H1 (cell line): ENCODE data around the gene CBLC. TPM values are rescaled to one million over a fixed set of nuclear protein-coding genes. Genes with fewer than 3 reads are reported as not detected.

Source experiments
- CTCF ChIA-PET: fragments of 300-600 bp; sonication (Branson Sonifier 250); formaldehyde crosslinking; loops from one replicate; lab custom pipeline; 2021; ENCODE audit not compliant: partially characterized antibody; lab: Charles Lee
- POLR2A ChIA-PET: fragments of 300-600 bp; sonication (Branson Sonifier 250); formaldehyde crosslinking; loops from one replicate; lab custom pipeline; 2021; ENCODE audit warnings: inconsistent platforms; ENCODE audit not compliant: partially characterized antibody; lab: Charles Lee
- DNase-seq, 2 experiments: peaks; one replicate each; pipeline versions ENCODE4 v3.0.0 to v3.0.0-alpha.2; 2010 to 2022; ENCODE audit warnings: low spot score in 2 of 2, low read depth in 1 of 2, mixed read lengths in 1 of 2
- FAIRE-seq: peaks from 2 replicates; lab custom pipeline; 2011; peaks lifted over from hg19 to GRCh38; lab: Jason Lieb, UNC
- H2AFZ ChIP-seq: 2 replicates; pipeline ENCODE4 v1.8.1; 2012; ENCODE audit warnings: low read length, inconsistent platforms
- H2AK5ac ChIP-seq: 2 replicates; pipeline ENCODE4 v1.6.1; 2013; ENCODE audit warnings: low read depth, low read length
- H2BK120ac ChIP-seq: replicated peaks from 2 replicates; pipeline ENCODE3; 2013; ENCODE audit warnings: low read depth, low read length, inconsistent platforms
- H2BK12ac ChIP-seq: 2 replicates; pipeline ENCODE4 v1.6.1; 2013; ENCODE audit warnings: low read depth, low read length
- H2BK15ac ChIP-seq: 2 replicates; pipeline ENCODE4 v1.6.1; 2013; ENCODE audit warnings: low read length
- H2BK20ac ChIP-seq: 2 replicates; pipeline ENCODE4 v1.6.1; 2013; ENCODE audit warnings: low read length
- H2BK5ac ChIP-seq: 2 replicates; pipeline ENCODE4 v1.6.1; 2013; ENCODE audit warnings: low read depth, low read length
- H3K14ac ChIP-seq: 2 replicates; pipeline ENCODE4 v1.6.1; 2013; ENCODE audit warnings: inconsistent platforms; ENCODE audit not compliant: insufficient read length
- H3K18ac ChIP-seq: 2 replicates; pipeline ENCODE4 v1.6.1; 2013; ENCODE audit warnings: low read length; ENCODE audit errors: extremely low read depth
- H3K23ac ChIP-seq: 2 replicates; pipeline ENCODE4 v1.6.1; 2013; ENCODE audit warnings: inconsistent platforms; ENCODE audit not compliant: insufficient read length
- H3K23me2 ChIP-seq: 2 replicates; pipeline ENCODE4 v1.6.1; 2013; ENCODE audit warnings: low read depth, low read length
- H3K27ac ChIP-seq: 2 replicates; pipeline ENCODE4 v1.6.1; 2011; ENCODE audit warnings: low read depth, low read length, inconsistent platforms
- H3K27me3 ChIP-seq, 4 experiments: replicated peaks in 1 of 4; 1 replicate in 1 of 4; 2 replicates in 3 of 4; pipeline versions ENCODE4 v1.6.1 to v1.8.1; 2011 to 2013; ENCODE audit warnings: low read length in 3 of 4, mild to moderate bottlenecking in 3 of 4, inconsistent platforms in 2 of 4, mixed read lengths in 2 of 4, moderate library complexity in 1 of 4; ENCODE audit not compliant: control insufficient read depth in 3 of 4, insufficient read depth in 3 of 4; ENCODE audit errors: extremely low read depth in 1 of 4
- H3K36me3 ChIP-seq, 4 experiments: 2 replicates each; pipeline versions ENCODE4 v1.6.1 to v1.8.1; 2011 to 2013; ENCODE audit warnings: mild to moderate bottlenecking in 4 of 4, low read length in 3 of 4, moderate library complexity in 2 of 4, control low read depth in 1 of 4, inconsistent platforms in 1 of 4; ENCODE audit not compliant: insufficient read depth in 4 of 4, control insufficient read depth in 2 of 4
- H3K4ac ChIP-seq: replicated peaks from 2 replicates; pipeline ENCODE3; 2013; ENCODE audit warnings: low read length, low read depth, mixed read lengths, inconsistent platforms; ENCODE audit not compliant: insufficient read length
- H3K4me1 ChIP-seq, 4 experiments: replicated peaks in 1 of 4; 1 replicate in 1 of 4; 2 replicates in 3 of 4; pipeline versions ENCODE4 v1.6.1 to v1.8.1; 2011 to 2013; ENCODE audit warnings: low read length in 3 of 4, inconsistent platforms in 2 of 4, mixed read lengths in 1 of 4; ENCODE audit not compliant: insufficient read depth in 4 of 4, control insufficient read depth in 3 of 4
- H3K4me2 ChIP-seq, 2 experiments: 2 replicates each; pipeline versions ENCODE4 v1.6.1 to v1.8.1; 2011 to 2013; ENCODE audit warnings: low read depth in 2 of 2, low read length in 2 of 2, control low read depth in 1 of 2, inconsistent platforms in 1 of 2, mild to moderate bottlenecking in 1 of 2; ENCODE audit not compliant: insufficient read depth in 1 of 2
- H3K4me3 ChIP-seq, 4 experiments: fragments of 200-600, 300-600 bp in 1 of 4; sonication (generic), shearing (Covaris generic), sonication (Bioruptor Twin) in 1 of 4; 2 replicates each; pipeline versions ENCODE4 v1.5.1 to v1.8.1; 2011 to 2016; ENCODE audit warnings: low read length in 4 of 4, low read depth in 3 of 4, control low read depth in 2 of 4, inconsistent platforms in 2 of 4, mild to moderate bottlenecking in 2 of 4, mixed read lengths in 1 of 4, moderate library complexity in 1 of 4; ENCODE audit not compliant: insufficient read depth in 2 of 4; ENCODE audit errors: extremely low read depth in 1 of 4
- H3K56ac ChIP-seq: replicated peaks from 2 replicates; pipeline ENCODE3; 2013; ENCODE audit warnings: low read depth, mild to moderate bottlenecking, mixed read lengths, low read length, inconsistent platforms; ENCODE audit not compliant: insufficient read length
- H3K79me1 ChIP-seq: 2 replicates; pipeline ENCODE4 v1.6.1; 2013; ENCODE audit warnings: low read depth, low read length, control low read depth
- H3K79me2 ChIP-seq, 2 experiments: 2 replicates each; pipeline versions ENCODE4 v1.6.1 to v1.8.1; 2012 to 2013; ENCODE audit warnings: low read length in 2 of 2, mild to moderate bottlenecking in 2 of 2, inconsistent platforms in 1 of 2; ENCODE audit not compliant: insufficient read depth in 2 of 2, control insufficient read depth in 1 of 2
- H3K9ac ChIP-seq, 4 experiments: replicated peaks in 1 of 4; 1 replicate in 1 of 4; 2 replicates in 3 of 4; pipeline versions ENCODE4 v1.6.1 to v1.8.1; 2011 to 2013; ENCODE audit warnings: low read depth in 3 of 4, low read length in 3 of 4, control low read depth in 2 of 4, mild to moderate bottlenecking in 2 of 4, moderate library complexity in 2 of 4, inconsistent platforms in 1 of 4; ENCODE audit errors: extremely low read depth in 1 of 4
- H3K9me3 ChIP-seq, 2 experiments: 2 replicates each; pipeline versions ENCODE4 v1.6.1 to v1.8.1; 2012 to 2013; ENCODE audit warnings: mild to moderate bottlenecking in 2 of 2, moderate library complexity in 2 of 2, control low read depth in 1 of 2, inconsistent platforms in 1 of 2, low read depth in 1 of 2, low read length in 1 of 2, mixed read lengths in 1 of 2; ENCODE audit not compliant: insufficient read depth in 2 of 2
- H4K20me1 ChIP-seq, 2 experiments: replicated peaks in 1 of 2; 2 replicates each; pipeline versions ENCODE3 to v1.8.1; 2011 to 2013; ENCODE audit warnings: inconsistent platforms in 2 of 2, low read length in 2 of 2, mild to moderate bottlenecking in 1 of 2; ENCODE audit not compliant: insufficient read depth in 2 of 2, control insufficient read depth in 1 of 2
- H4K5ac ChIP-seq: 2 replicates; pipeline ENCODE4 v1.6.1; 2013; ENCODE audit warnings: low read length, low read depth, mixed read lengths, inconsistent platforms; ENCODE audit not compliant: insufficient read length
- H4K8ac ChIP-seq: 2 replicates; pipeline ENCODE4 v1.8.0; 2013; ENCODE audit warnings: mild to moderate bottlenecking, moderate library complexity, low read length, inconsistent platforms; ENCODE audit not compliant: insufficient read depth; ENCODE audit errors: extremely low read depth
- H4K91ac ChIP-seq: replicated peaks from 2 replicates; pipeline ENCODE3; 2013; ENCODE audit warnings: low read length, mixed read lengths, inconsistent platforms; ENCODE audit not compliant: insufficient read length
- CHD1 ChIP-seq: IDR thresholded peaks from 2 replicates; pipeline ENCODE4 v1.6.1; 2012; ENCODE audit warnings: low read depth, low read length, improper control_type of control experiment
- CHD2 ChIP-seq: IDR thresholded peaks from 2 replicates; pipeline ENCODE4 v1.6.1; 2012; ENCODE audit warnings: low read length, improper control_type of control experiment
- KDM5A ChIP-seq: fragments of 200-600 bp; IDR thresholded peaks from 2 replicates; pipeline ENCODE4 v1.7.1; 2012; ENCODE audit warnings: mild to moderate bottlenecking, low read length, inconsistent platforms, mixed read lengths
- RNF2 ChIP-seq: fragments of 200-900, 300-1000 bp; sonication (generic); IDR thresholded peaks from 2 replicates; pipeline ENCODE4 v1.7.1; 2016; ENCODE audit warnings: borderline replicate concordance, low read depth, mild to moderate bottlenecking, antibody characterized with exemption, low read length; ENCODE audit not compliant: poor library complexity, severe bottlenecking; ENCODE audit errors: missing control alignments
- SIRT6 ChIP-seq: IDR thresholded peaks from one replicate; pipeline ENCODE4 v1.7.1; 2012; ENCODE audit warnings: low read length, inconsistent platforms
- TBP ChIP-seq: IDR thresholded peaks from 2 replicates; pipeline ENCODE4 v1.6.1; 2011; ENCODE audit warnings: low read depth, low read length, improper control_type of control experiment
- WGBS, 2 experiments: shearing (Covaris generic) in 1 of 2; methylation state at CpG; one replicate each; pipeline versions ENCODE4 v1.1.6 to v1.1.7; 2013 to 2015; ENCODE audit warnings: low lambda C conversion rate in 2 of 2, mixed read lengths in 2 of 2, inconsistent platforms in 1 of 2, low coverage in 1 of 2, missing lambda C conversion rate in 1 of 2; ENCODE audit not compliant: insufficient replicate concordance in 2 of 2, insufficient coverage in 1 of 2, insufficient read length in 1 of 2; ENCODE audit errors: extremely low coverage in 1 of 2, missing lambda C conversion rate in 1 of 2; 5-methylcytosine and 5-hydroxymethylcytosine counted together
- polyA plus RNA-seq, 7 experiments: library from polyadenylated mRNA; depleted of rRNA in 3 of 7; stranded (reverse) in 5 of 7; unstranded in 2 of 7; fragments of >200 nt in 5 of 7; fragments of 200-250 nt in 2 of 7; gene quantifications; 1 replicate in 5 of 7; 2 replicates in 1 of 7; 4 replicates in 1 of 7; pipeline versions ENCODE4 v1.2.1 to v1.2.3, GENCODE V29; 2011 to 2013; ENCODE audit warnings: missing spikeins in 2 of 7, mixed read lengths in 2 of 7
- total RNA-seq: library from RNA; stranded (reverse); fragmentation: NEBNext Ultra II Directional; extraction: Animal tissue kit (Norgen Biotek cat#: 25700); gene quantifications from 2 replicates; pipeline ENCODE4 v1.2.1, GENCODE V29; 2021
- TF ChIP-seq, protein P1 (sequence below), 3 experiments: IDR thresholded peaks; 1 replicate in 2 of 3; 2 replicates in 1 of 3; pipeline versions ENCODE4 v1.5.1 to v1.6.1; 2011; ENCODE audit warnings: low read length in 3 of 3, mild to moderate bottlenecking in 3 of 3, inconsistent platforms in 2 of 3, low read depth in 1 of 3, moderate library complexity in 1 of 3; ENCODE audit not compliant: insufficient read depth in 1 of 3; ENCODE audit errors: control extremely low read depth in 1 of 3
- TF ChIP-seq, protein P2 (sequence below): IDR thresholded peaks from 2 replicates; pipeline ENCODE4 v1.6.1; 2012; ENCODE audit warnings: low read length, inconsistent platforms

The CBLC gene
- total and polyA plus RNA-seq, 2 of the 8 experiments (the other 6 are each of a cell fraction or from before 2014, with no cell fraction given), result 17.4 to 35.7 TPM

DNA sequence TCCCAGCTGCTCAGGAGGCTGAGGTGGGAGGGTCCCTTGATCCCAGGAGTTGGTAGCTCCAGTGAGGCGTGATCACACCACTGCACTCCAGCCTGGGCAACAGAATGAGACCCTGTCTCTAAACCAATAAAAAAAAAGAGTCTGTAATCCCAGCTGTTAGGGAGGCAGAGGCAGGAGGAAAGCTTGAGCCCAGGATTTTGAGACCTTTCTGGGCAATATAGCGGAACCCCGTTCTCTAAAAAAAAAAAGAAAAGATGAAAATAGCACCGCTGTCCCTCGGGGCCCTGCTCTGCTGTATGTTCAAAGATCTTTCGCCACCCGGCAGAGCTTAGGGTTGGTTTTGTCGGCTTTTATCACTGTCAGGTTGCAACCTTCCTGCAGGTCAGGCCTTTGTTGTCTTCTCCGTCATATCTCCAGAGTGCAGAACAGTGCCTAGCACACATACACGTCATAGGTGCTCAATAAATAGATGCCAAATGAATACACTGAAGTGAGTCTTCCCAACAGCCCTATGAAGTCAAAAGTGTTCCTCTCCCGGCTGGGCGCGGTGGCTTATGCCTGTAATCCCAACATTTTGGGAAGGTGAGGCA is 17.8 kb downstream of the CBLC start:
- Histone ChIP-seq H2BK20ac (peak overlapping the region; percentile 48; the same call in 1 of the 2 replicates), H4K5ac (no peak overlapping the region), H3K23me2 (0 out of 2 replicates have a peak, but pooled peaks cover 1% of the 10 kb centered on the region), H4K91ac (no peak overlapping the region), H2BK120ac (no peak overlapping the region), H2BK12ac (0 out of 2 replicates have a peak overlapping the region, but pooled peaks have one; percentile 60), H3K23ac (no peak overlapping the region), H3K4me3 (no peak overlapping the region), H3K79me1 (no peaks in the 10 kb centered on the region), H3K79me2 (no peaks in the 10 kb centered on the region), H2BK5ac (no peak overlapping the region), H2AK5ac (no peak overlapping the region), H4K8ac (no peak overlapping the region), H3K9ac (no peak overlapping the region; a peak in 1 of 7 replicates), H2AFZ (no peak overlapping the region), H4K20me1 (no peaks in the 10 kb centered on the region), H3K4ac (peak overlapping the region; percentile 53), H3K14ac (no peak overlapping the region), H3K4me2 (no peak overlapping the region), H3K4me1 (peaks cover 5 to 10% (median 6%) of the 10 kb centered on the region in 4 experiments; a peak in 6 of 7 replicates), H2BK15ac (no peak overlapping the region), H3K36me3 (peaks cover 0 to 23% (median 7%) of the 10 kb centered on the region in 4 experiments; a peak in 5 of 8 replicates), H3K56ac (no peak overlapping the region), H3K27ac (no peak overlapping the region), H3K9me3 (no peaks in the 10 kb centered on the region), H3K18ac (no peak overlapping the region), H3K27me3 (no peaks in the 10 kb centered on the region)
- 95% methylated on average over 13 of the region's 13 CpGs; no CpG with 5 or more reads in 1 of the 2 experiments for WGBS, 2 experiments
- CTCF ChIA-PET, result interaction anchor here (1.0 to 9.2 kb wide), 10 partner anchors 9 to 225 kb away, joined by 3 to 80 read pairs (median 4); no protein-coding TSS in a partner anchor
- POLR2A ChIA-PET, result interaction anchor here (1.0 to 2.2 kb wide), 9 partner anchors 9 to 97 kb away, joined by 3 to 8 read pairs (median 6); partner anchors contain the start of gene BCAM
- no peak for FAIRE-seq
- DNase-seq, result no peak
- TF ChIP-seq TBP, result no peak
- TF ChIP-seq KDM5A, result no peak
- TF ChIP-seq, protein P1, sequence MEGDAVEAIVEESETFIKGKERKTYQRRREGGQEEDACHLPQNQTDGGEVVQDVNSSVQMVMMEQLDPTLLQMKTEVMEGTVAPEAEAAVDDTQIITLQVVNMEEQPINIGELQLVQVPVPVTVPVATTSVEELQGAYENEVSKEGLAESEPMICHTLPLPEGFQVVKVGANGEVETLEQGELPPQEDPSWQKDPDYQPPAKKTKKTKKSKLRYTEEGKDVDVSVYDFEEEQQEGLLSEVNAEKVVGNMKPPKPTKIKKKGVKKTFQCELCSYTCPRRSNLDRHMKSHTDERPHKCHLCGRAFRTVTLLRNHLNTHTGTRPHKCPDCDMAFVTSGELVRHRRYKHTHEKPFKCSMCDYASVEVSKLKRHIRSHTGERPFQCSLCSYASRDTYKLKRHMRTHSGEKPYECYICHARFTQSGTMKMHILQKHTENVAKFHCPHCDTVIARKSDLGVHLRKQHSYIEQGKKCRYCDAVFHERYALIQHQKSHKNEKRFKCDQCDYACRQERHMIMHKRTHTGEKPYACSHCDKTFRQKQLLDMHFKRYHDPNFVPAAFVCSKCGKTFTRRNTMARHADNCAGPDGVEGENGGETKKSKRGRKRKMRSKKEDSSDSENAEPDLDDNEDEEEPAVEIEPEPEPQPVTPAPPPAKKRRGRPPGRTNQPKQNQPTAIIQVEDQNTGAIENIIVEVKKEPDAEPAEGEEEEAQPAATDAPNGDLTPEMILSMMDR (IDR thresholded peaks at IDR 0.05; ENCODE audit: control extremely low read depth in 1 of 3, insufficient read depth in 1 of 3, low read depth in 1 of 3, low read length in 3 of 3), result no peak
- TF ChIP-seq CHD1, result no peak
- no peak for TF ChIP-seq CHD2
- TF ChIP-seq, protein P2, sequence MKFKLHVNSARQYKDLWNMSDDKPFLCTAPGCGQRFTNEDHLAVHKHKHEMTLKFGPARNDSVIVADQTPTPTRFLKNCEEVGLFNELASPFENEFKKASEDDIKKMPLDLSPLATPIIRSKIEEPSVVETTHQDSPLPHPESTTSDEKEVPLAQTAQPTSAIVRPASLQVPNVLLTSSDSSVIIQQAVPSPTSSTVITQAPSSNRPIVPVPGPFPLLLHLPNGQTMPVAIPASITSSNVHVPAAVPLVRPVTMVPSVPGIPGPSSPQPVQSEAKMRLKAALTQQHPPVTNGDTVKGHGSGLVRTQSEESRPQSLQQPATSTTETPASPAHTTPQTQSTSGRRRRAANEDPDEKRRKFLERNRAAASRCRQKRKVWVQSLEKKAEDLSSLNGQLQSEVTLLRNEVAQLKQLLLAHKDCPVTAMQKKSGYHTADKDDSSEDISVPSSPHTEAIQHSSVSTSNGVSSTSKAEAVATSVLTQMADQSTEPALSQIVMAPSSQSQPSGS, result no peak
- no peak for TF ChIP-seq SIRT6
- no peak for TF ChIP-seq RNF2
